Measurements from ENCODE around the gene FBXL16. TPM values are rescaled to one million over a fixed set of nuclear protein-coding genes. Genes with fewer than 3 reads are reported as not detected.

Gene FBXL16
- polyA plus RNA-seq, 1 experiment, result 0.11 TPM

GRCh38 chr16:720447-720989, 14.9 kb upstream of the FBXL16 start:
- TF ChIP-seq CTCF (IDR thresholded peaks at IDR 0.05; ENCODE audit: low read depth, low read length), result peak; percentile 19; the same call in 1 of the 2 replicates
- DNase-seq (ENCODE audit: low read depth, low spot score), result no peak
- H3K9me3 ChIP-seq (ENCODE audit: control insufficient read depth, insufficient read depth, low read length), result no peaks in the 10 kb centered on the region; the same call in 1 of the 2 replicates
- ChIA-PET POLR2A (interaction anchor here (0.7 to 1.6 kb wide), 6 partner anchors 10 to 68 kb away, joined by 3 to 5 read pairs (median 4); partner anchors contain the start of genes CHTF18 and RPUSD1), CTCF (interaction anchor here (0.9 to 1.4 kb wide), 2 partner anchors 9 to 11 kb away, joined by 3 to 5 read pairs; no protein-coding TSS in a partner anchor)
- H3K27ac ChIP-seq (ENCODE audit: low read depth, low read length), result peak overlapping the region; percentile 89
- H3K4me3 ChIP-seq (ENCODE audit: low read depth, low read length), result peak overlapping the region; percentile 74
- no peaks in the 10 kb centered on the region for H3K27me3 ChIP-seq (ENCODE audit: control insufficient read depth, insufficient read depth, low read length)

- TF ChIP-seq CTCF (IDR thresholded peaks at IDR 0.05; ENCODE audit: low read depth, low read length), result peak; percentile 39
- DNase-seq (ENCODE audit: low read depth, low spot score), result no peak
- Histone ChIP-seq H3K27ac (ENCODE audit: low read depth, low read length) (peak overlapping the region; percentile 89), H3K4me3 (ENCODE audit: low read depth, low read length) (peak overlapping the region; percentile 74), H3K27me3 (ENCODE audit: control insufficient read depth, insufficient read depth, low read length) (no peaks in the 10 kb centered on the region), H3K9me3 (ENCODE audit: control insufficient read depth, insufficient read depth, low read length) (no peaks in the 10 kb centered on the region; the same call in 1 of the 2 replicates)
- CTCF ChIA-PET, result interaction anchor here (0.9 to 1.4 kb wide), 2 partner anchors 9 to 10 kb away, joined by 3 to 5 read pairs; no protein-coding TSS in a partner anchor
- POLR2A ChIA-PET, result interaction anchor here (0.7 to 1.6 kb wide), 5 partner anchors 10 to 68 kb away, joined by 3 to 6 read pairs (median 5); partner anchors contain the start of gene RPUSD1
Observed at GRCh38 chr16:719815-720446, 14.3 kb upstream of the FBXL16 start.

GRCh38 chr16:718922-719321, 13.3 kb upstream of the FBXL16 start:
- Histone ChIP-seq H3K27me3 (ENCODE audit: control insufficient read depth, insufficient read depth, low read length) (no peaks in the 10 kb centered on the region), H3K4me3 (ENCODE audit: low read depth, low read length) (no peak overlapping the region), H3K27ac (ENCODE audit: low read depth, low read length) (no peak overlapping the region), H3K9me3 (ENCODE audit: control insufficient read depth, insufficient read depth, low read length) (no peaks in the 10 kb centered on the region; the same call in 1 of the 2 replicates)
- no peak for TF ChIP-seq CTCF (IDR thresholded peaks at IDR 0.05; ENCODE audit: low read depth, low read length)
- DNase-seq (ENCODE audit: low read depth, low spot score), result no peak
- ChIA-PET CTCF (interaction anchor here (1.4 kb wide), 1 partner anchor 8 kb away, joined by 3 read pairs; no protein-coding TSS in a partner anchor), POLR2A (no interaction called here)

- no peak for DNase-seq (ENCODE audit: low read depth, low spot score)
- POLR2A ChIA-PET, result no interaction called here
- Histone ChIP-seq H3K4me3 (ENCODE audit: low read depth, low read length) (no peak overlapping the region), H3K27me3 (ENCODE audit: control insufficient read depth, insufficient read depth, low read length) (no peaks in the 10 kb centered on the region), H3K9me3 (ENCODE audit: control insufficient read depth, insufficient read depth, low read length) (no peaks in the 10 kb centered on the region; the same call in 1 of the 2 replicates), H3K27ac (ENCODE audit: low read depth, low read length) (no peak overlapping the region)
- no peak for TF ChIP-seq CTCF (IDR thresholded peaks at IDR 0.05; ENCODE audit: low read depth, low read length)
- CTCF ChIA-PET, result interaction anchor here (0.5 kb wide), 1 partner anchor 9 kb away, joined by 3 read pairs; no protein-coding TSS in a partner anchor
Observed at GRCh38 chr16:718389-718788, 12.8 kb upstream of the FBXL16 start.
